CD4-positive, alpha-beta T cell treated with Interleukin-17A for 1 hour (primary cell): Measurements from ENCODE around the gene ARMH1.
"Not testable (repeated sequence)": the region's sequence is repeated elsewhere in the genome, so short reads cannot be mapped to it uniquely, and the experiment has no call there.

ENCODE experiments used
- DNase-seq: peaks from one replicate; pipeline ENCODE4 v3.0.0-alpha.2; 2020

ARMH1 gene

GRCh38 chr1:44724955-44725698, 50.6 kb downstream of the ARMH1 start:
- DNase-seq = no peak

GRCh38 chr1:44730741-44731512, 56.4 kb downstream of the ARMH1 start, which contains the start of gene RNU5D-1:
Gene RNU5D-1 (minus strand): TSS chr1:44731170.
- DNase-seq = peak; percentile 96

- no peak for DNase-seq
Measured at GRCh38 chr1:44733365-44733764, 58.9 kb downstream of the ARMH1 start.

- DNase-seq = no peak
Measured at GRCh38 chr1:44733784-44734183, 59.3 kb downstream of the ARMH1 start.

GRCh38 chr1:44735992-44736391, 61.5 kb downstream of the ARMH1 start:
- no peak for DNase-seq

GRCh38 chr1:44738953-44739306, 64.4 kb downstream of the ARMH1 start:
- DNase-seq = not testable (repeated sequence)

GRCh38 chr1:44739307-44740178, 65.0 kb downstream of the ARMH1 start, which contains the start of gene KIF2C:
Gene KIF2C (plus strand): TSS chr1:44739837. CDS start chr1:44739933, 96 bp downstream.
- peak; percentile 97 for DNase-seq

GRCh38 chr1:44740179-44740617, 65.7 kb downstream of the ARMH1 start:
- DNase-seq = no peak

GRCh38 chr1:44743211-44743610, 68.7 kb downstream of the ARMH1 start:
- DNase-seq = no peak

- DNase-seq = no peak
Measured at GRCh38 chr1:44747878-44748277, 73.4 kb downstream of the ARMH1 start.

GRCh38 chr1:44757420-44757819, 82.9 kb downstream of the ARMH1 start:
- DNase-seq = no peak

- DNase-seq = no peak
Measured at GRCh38 chr1:44759077-44759476, 84.6 kb downstream of the ARMH1 start.

- no peak for DNase-seq
Measured at GRCh38 chr1:44760876-44761275, 86.4 kb downstream of the ARMH1 start.

GRCh38 chr1:44766421-44766820, 91.9 kb downstream of the ARMH1 start:
- not testable (repeated sequence) for DNase-seq
